Loucy (cell line): ENCODE measurements around the gene MXD4.

ENCODE experiments used
- CTCF ChIP-seq: fragments of 200-600 bp; sonication (generic); conservative IDR thresholded peaks from 2 replicates; pipeline ENCODE4 v1.5.1; 2014; ENCODE audit warnings: mild to moderate bottlenecking, antibody characterized with exemption, low read length
- EZH2phosphoT487 ChIP-seq: fragments of 200-600 bp; IDR thresholded peaks from 2 replicates; pipeline ENCODE4 v1.6.1; 2018; ENCODE audit warnings: antibody characterized with exemption, mild to moderate bottlenecking, moderate library complexity, borderline replicate concordance

- no peak for TF ChIP-seq CTCF
- TF ChIP-seq EZH2phosphoT487, result no peak
Measured at GRCh38 chr4:2303121-2303685, 41.3 kb upstream of the MXD4 start.
